GM12878 (cell line): ENCODE measurements around the gene KATNIP. TPM values are rescaled to one million over a fixed set of nuclear protein-coding genes. Genes with fewer than 3 reads are reported as not detected.

Experiments used
- ATAC-seq: fragments of 200-7000 bp; cut with Tn5 transposase; 3 replicates; pipeline ENCODE4 v1.9.1; 2020; ENCODE audit warnings: mild to moderate bottlenecking, moderate library complexity
- BruUV-seq: library from RNA; stranded (reverse); fragments of 400-500 nt; replicated peaks from 2 replicates; lab custom pipeline; 2021; lab: Mats Ljungman, UMichigan
- CTCF ChIA-PET: fragments of 300-600 bp; sonication (Branson Sonifier 250); formaldehyde crosslinking; extraction: SDS; loops from one replicate; lab custom pipeline; 2021; ENCODE audit warnings: inconsistent platforms; lab: Yijun Ruan, JAX
- POLR2A ChIA-PET: fragments of 350-600 bp; formaldehyde crosslinking; extraction: SDS; loops from one replicate; lab custom pipeline; 2021; ENCODE audit warnings: inconsistent platforms; lab: Charles Lee
- RAD21 ChIA-PET: fragments of 300-600 bp; sonication (Branson Sonifier 250); formaldehyde crosslinking; loops from one replicate; lab custom pipeline; 2023; ENCODE audit warnings: antibody characterized with exemption; ENCODE audit not compliant: unreplicated experiment; lab: Charles Lee
- SMC1A ChIA-PET: fragments of 300-600 bp; sonication (Branson Sonifier 250); formaldehyde crosslinking; loops from one replicate; lab custom pipeline; 2023; ENCODE audit not compliant: unreplicated experiment, uncharacterized antibody; lab: Charles Lee
- DNase-seq: peaks from one replicate; pipeline ENCODE4 v3.0.0-alpha.2; 2011; ENCODE audit warnings: low read depth, low spot score
- FAIRE-seq: peaks from 3 replicates; lab custom pipeline; 2011; peaks lifted over from hg19 to GRCh38; lab: Jason Lieb, UNC
- H2AFZ ChIP-seq: 2 replicates; pipeline ENCODE4 v1.6.0; 2011; ENCODE audit warnings: low read depth, low read length, control low read depth; ENCODE audit not compliant: control insufficient read depth
- H3K27ac ChIP-seq: 2 replicates; pipeline ENCODE4 v1.5.1; 2011; ENCODE audit warnings: control low read depth; ENCODE audit not compliant: control insufficient read depth, insufficient read depth
- H3K27me3 ChIP-seq, 2 experiments: replicated peaks in 1 of 2; 2 replicates each; pipeline versions ENCODE4 v1.6.0 to v1.6.1; 2011; ENCODE audit warnings: low read length in 1 of 2; ENCODE audit not compliant: control insufficient read depth in 2 of 2, insufficient read depth in 2 of 2
- H3K36me3 ChIP-seq, 2 experiments: 2 replicates each; pipeline ENCODE4 v1.5.1; 2011; ENCODE audit warnings: low read length in 1 of 2; ENCODE audit not compliant: control insufficient read depth in 2 of 2, insufficient read depth in 2 of 2
- H3K4me1 ChIP-seq: 2 replicates; pipeline ENCODE4 v1.6.1; 2011; ENCODE audit warnings: mild to moderate bottlenecking, low read length, moderate library complexity, mixed read lengths; ENCODE audit not compliant: control insufficient read depth, insufficient read depth
- H3K4me2 ChIP-seq: 2 replicates; pipeline ENCODE4 v1.6.0; 2011; ENCODE audit warnings: control low read depth; ENCODE audit not compliant: control insufficient read depth, insufficient read depth
- H3K4me3 ChIP-seq: fragments of 200-600 bp; sonication (generic); 2 replicates; pipeline ENCODE4 v1.5.1; 2016
- H3K79me2 ChIP-seq: 2 replicates; pipeline ENCODE4 v1.6.0; 2011; ENCODE audit warnings: low read length; ENCODE audit not compliant: control insufficient read depth, insufficient read depth
- H3K9ac ChIP-seq: 2 replicates; pipeline ENCODE4 v1.8.0; 2011; ENCODE audit warnings: low read length, control low read depth, mixed read lengths; ENCODE audit not compliant: control insufficient read depth, insufficient read depth
- H3K9me3 ChIP-seq: replicated peaks from 3 replicates; pipeline ENCODE4 v1.5.1; 2011; ENCODE audit warnings: mild to moderate bottlenecking, low read length; ENCODE audit not compliant: control insufficient read depth, insufficient read depth
- H4K20me1 ChIP-seq: 2 replicates; pipeline ENCODE4 v1.6.0; 2011; ENCODE audit not compliant: control insufficient read depth, insufficient read depth
- BACH1 ChIP-seq: fragments of 450-650 bp; IDR thresholded peaks from 2 replicates; pipeline ENCODE4 v1.6.1; 2017; ENCODE audit warnings: mild to moderate bottlenecking, borderline replicate concordance
- CREB1 ChIP-seq: IDR thresholded peaks from 2 replicates; pipeline ENCODE4 v1.6.1; 2012; ENCODE audit warnings: low read depth, mild to moderate bottlenecking, inconsistent platforms
- EP300 ChIP-seq, 2 experiments: fragments of 150-350 bp in 1 of 2; IDR thresholded peaks; 2 replicates each; pipeline ENCODE4 v1.6.1; 2011 to 2012; ENCODE audit warnings: low read depth in 2 of 2, low read length in 2 of 2, borderline replicate concordance in 1 of 2, improper control_type of control experiment in 1 of 2, inconsistent platforms in 1 of 2; ENCODE audit not compliant: control insufficient read depth in 1 of 2
- IKZF1 ChIP-seq: fragments of 450-650 bp; conservative IDR thresholded peaks from 2 replicates; pipeline ENCODE4 v1.6.1; 2017; ENCODE audit warnings: antibody characterized with exemption, mild to moderate bottlenecking
- JUND ChIP-seq: IDR thresholded peaks from 2 replicates; pipeline ENCODE4 v1.6.1; 2012; ENCODE audit warnings: low read depth, mild to moderate bottlenecking, low read length, improper control_type of control experiment, moderate library complexity
- KDM1A ChIP-seq: fragments of 200-600 bp; sonication (generic); IDR thresholded peaks from 2 replicates; pipeline ENCODE4 v1.6.1; 2016; ENCODE audit warnings: borderline replicate concordance
- NBN ChIP-seq: fragments of 450-650 bp; IDR thresholded peaks from 2 replicates; pipeline ENCODE4 v1.6.1; 2016
- NFIC ChIP-seq: IDR thresholded peaks from 2 replicates; pipeline ENCODE4 v1.6.1; 2012; ENCODE audit warnings: low read depth, mild to moderate bottlenecking, inconsistent platforms, low read length, moderate library complexity
- NR2C2 ChIP-seq: IDR thresholded peaks from 2 replicates; pipeline ENCODE4 v1.6.1; 2011; ENCODE audit warnings: borderline replicate concordance, low read depth; ENCODE audit not compliant: control insufficient read depth, insufficient read length
- PAX8 ChIP-seq: fragments of 450-650 bp; IDR thresholded peaks from 2 replicates; pipeline ENCODE4 v1.6.1; 2017; ENCODE audit warnings: mild to moderate bottlenecking, moderate library complexity
- POLR2AphosphoS2 ChIP-seq: IDR thresholded peaks from 2 replicates; pipeline ENCODE4 v1.6.1; 2011; ENCODE audit warnings: low read depth, mild to moderate bottlenecking, low read length, improper control_type of control experiment, moderate library complexity
- PRDM15 ChIP-seq: fragments of 450-650 bp; formaldehyde crosslinking; IDR thresholded peaks from 2 replicates; pipeline ENCODE4 v1.4.0; 2020; ENCODE audit warnings: mild to moderate bottlenecking, moderate library complexity
- RAD51 ChIP-seq: fragments of 450-650 bp; IDR thresholded peaks from 2 replicates; pipeline ENCODE4 v1.6.1; 2016; ENCODE audit warnings: moderate library complexity, mild to moderate bottlenecking, inconsistent platforms
- RELB ChIP-seq: fragments of 450-650 bp; IDR thresholded peaks from 2 replicates; pipeline ENCODE4 v1.6.1; 2017; ENCODE audit warnings: low read depth, mild to moderate bottlenecking, moderate library complexity
- SMAD1 ChIP-seq: fragments of 450-650 bp; IDR thresholded peaks from 2 replicates; pipeline ENCODE4 v1.6.1; 2018; ENCODE audit warnings: mild to moderate bottlenecking, low read depth; ENCODE audit not compliant: partially characterized antibody
- SREBF1 ChIP-seq: IDR thresholded peaks from 2 replicates; pipeline ENCODE4 v1.6.1; 2012; ENCODE audit warnings: mild to moderate bottlenecking, low read length
- TARDBP ChIP-seq: IDR thresholded peaks from 2 replicates; pipeline ENCODE4 v1.6.1; 2016; ENCODE audit warnings: borderline replicate concordance
- WGBS: methylation state at CpG from one replicate; pipeline ENCODE4 v1.1.6; 2016; ENCODE audit warnings: low lambda C conversion rate; ENCODE audit not compliant: insufficient replicate concordance, insufficient coverage; ENCODE audit errors: missing lambda C conversion rate; 5-methylcytosine and 5-hydroxymethylcytosine counted together
- in situ Hi-C: fragments of 300-500 bp; cut with MboI; formaldehyde crosslinking; loops from 9 replicates; pipeline ENCODE4 v1.14.3; 2018; ENCODE audit warnings: mixed read lengths
- intact Hi-C: fragments of 100-400 bp; cut with micrococcal nuclease; formaldehyde crosslinking; loops from one replicate; pipeline ENCODE4 v1.14.2; 2022; ENCODE audit not compliant: unreplicated experiment
- polyA plus RNA-seq, 11 experiments: library from polyadenylated mRNA; depleted of rRNA in 4 of 11; unstranded in 6 of 11; stranded (reverse) in 5 of 11; fragments of >200 nt; fragmentation: Nextera tagmentation in 4 of 11; fragmentation: Illumina TruSeq in 1 of 11; extraction: Ambion mirVana in 4 of 11; extraction: Trizol in 1 of 11; gene quantifications; 1 replicate in 1 of 11; 2 replicates in 10 of 11; pipeline versions ENCODE4 v1.2.1 to v1.2.3, GENCODE V29; 2011 to 2016; ENCODE audit warnings: inconsistent platforms in 2 of 11, missing spikeins in 2 of 11, low read depth in 1 of 11
- total RNA-seq, 4 experiments: library from RNA; depleted of rRNA in 3 of 4; stranded (reverse); fragments of >200 nt in 3 of 4; fragmentation: Illumina TruSeq in 1 of 4; extraction: Trizol in 1 of 4; gene quantifications; 2 replicates each; pipeline versions ENCODE4 v1.2.1 to v1.2.3, GENCODE V29; 2013 to 2021

Gene KATNIP
- total and polyA plus RNA-seq, 10 of the 15 experiments (the other 5 are each of a cell fraction or from before 2014, with no cell fraction given), result 1.6 to 13.8 (median 9.1) TPM

DNA sequence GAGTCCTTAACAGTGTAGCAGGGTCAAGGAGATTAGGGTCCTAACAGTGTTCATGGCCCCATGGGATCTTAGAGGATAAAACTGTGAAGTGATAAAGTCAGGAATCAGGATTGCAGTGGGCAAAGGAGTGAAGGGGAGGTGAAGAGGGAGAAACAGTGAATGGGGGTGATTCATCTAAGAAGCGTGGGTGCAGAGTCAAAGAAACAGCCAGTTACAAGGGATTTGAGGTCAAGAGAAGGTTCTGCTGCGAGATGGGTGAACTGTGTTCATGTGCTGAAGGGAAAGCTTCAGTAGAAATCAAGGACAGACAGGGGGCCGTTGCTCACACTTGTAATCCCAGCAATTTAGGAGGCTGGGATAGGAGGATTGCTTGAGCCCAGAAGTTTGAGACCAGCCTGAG lies 6.1 kb upstream of the KATNIP start (continued):
- TF ChIP-seq PRDM15 (CRISPR knock-in tag), result no peak
- no peak for TF ChIP-seq EP300 (IDR thresholded peaks at IDR 0.05; ENCODE audit: borderline replicate concordance in 1 of 2, control insufficient read depth in 1 of 2, low read depth in 2 of 2, low read length in 2 of 2)
- TF ChIP-seq IKZF1, result no peak
- TF ChIP-seq SREBF1, result no peak
- no peak for TF ChIP-seq NBN

DNA sequence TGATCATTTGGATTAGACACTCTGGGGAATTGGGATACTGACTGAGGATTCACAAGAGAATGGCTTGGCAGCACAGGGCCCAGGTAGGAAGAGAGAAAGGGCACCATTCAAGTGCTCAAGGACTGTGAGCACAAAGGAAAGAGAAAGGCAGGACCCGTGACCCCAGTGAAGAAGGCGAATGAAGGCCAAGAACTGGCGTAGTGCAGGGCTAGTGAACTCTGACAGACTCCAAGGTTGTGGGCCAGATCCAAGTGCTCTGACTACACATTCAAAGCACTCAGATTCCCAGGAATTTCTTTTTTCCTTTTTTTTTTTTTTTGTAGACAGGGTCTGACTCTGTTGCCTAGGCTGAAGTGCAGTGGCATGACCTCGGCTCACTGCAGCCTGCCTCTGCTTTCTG lies 5.3 kb upstream of the KATNIP start:
- FAIRE-seq (no peak), ATAC-seq (no peak), DNase-seq (no peak)
- peaks cover 12 to 15% of the 10 kb centered on the region in 2 experiments for H3K36me3 ChIP-seq
- H3K4me3 ChIP-seq, result no peak overlapping the region
- H4K20me1 ChIP-seq, result no peaks in the 10 kb centered on the region
- ChIA-PET RAD21 (no interaction called here), CTCF (no interaction called here), SMC1A (no interaction called here), POLR2A (no interaction called here)
- no peak overlapping the region for H2AFZ ChIP-seq
- no TSS peak for BruUV-seq
- H3K9me3 ChIP-seq, result no peaks in the 10 kb centered on the region; the same call in 2 of the 3 replicates
- intact Hi-C loops (no loop called here), in situ Hi-C loops (no loop called here)
- H3K9ac ChIP-seq, result no peak overlapping the region
- no peak overlapping the region for H3K27ac ChIP-seq
- 100% methylated on average over 4 of the region's 4 CpGs for WGBS
- H3K4me1 ChIP-seq, result peaks cover 17% of the 10 kb centered on the region
- H3K27me3 ChIP-seq, result no peaks in the 10 kb centered on the region
- no peak overlapping the region for H3K4me2 ChIP-seq
- peaks cover 22% of the 10 kb centered on the region for H3K79me2 ChIP-seq
- TF ChIP-seq CREB1, result no peak
- TF ChIP-seq TARDBP, result no peak
- no peak for TF ChIP-seq PAX8
- no peak for TF ChIP-seq SMAD1
- no peak for TF ChIP-seq NR2C2
- TF ChIP-seq JUND, result no peak
- TF ChIP-seq RELB, result no peak
- TF ChIP-seq RAD51, result no peak
- no peak for TF ChIP-seq NFIC
- TF ChIP-seq BACH1, result no peak
- no peak for TF ChIP-seq IKZF1
- no peak for TF ChIP-seq POLR2AphosphoS2
- TF ChIP-seq KDM1A, result no peak
